B cell (primary cell): ENCODE results near the gene NCLN. TPM values are rescaled to one million over a fixed set of nuclear protein-coding genes. Genes with fewer than 3 reads are reported as not detected.

Experiments used
- ATAC-seq: fragments of 200-7000 bp; cut with Tn5 transposase; one replicate; pipeline ENCODE4 v1.10.0; 2021; ENCODE audit warnings: low read depth, mild to moderate bottlenecking, moderate number of reproducible peaks, moderate library complexity
- CTCF ChIA-PET: fragments of 350-600 bp; sonication (Branson Sonifier 250); formaldehyde crosslinking; loops from one replicate; lab custom pipeline; 2021; ENCODE audit warnings: antibody characterized with exemption, inconsistent platforms; lab: Charles Lee
- POLR2A ChIA-PET: fragments of 350-600 bp; sonication (Branson Sonifier 250); formaldehyde crosslinking; loops from one replicate; lab custom pipeline; 2021; ENCODE audit warnings: antibody characterized with exemption; lab: Charles Lee
- DNase-seq: peaks from one replicate; pipeline ENCODE4 v3.0.0; 2013
- H2AFZ ChIP-seq: 2 replicates; pipeline ENCODE4 v1.6.1; 2012; ENCODE audit warnings: mild to moderate bottlenecking, low read depth, low read length; ENCODE audit not compliant: insufficient read depth, poor library complexity, severe bottlenecking
- H3K27ac ChIP-seq, 2 donors: 1 replicate in 1 of 2; 2 replicates in 1 of 2; pipeline ENCODE4 v1.5.1; 2012 to 2013; ENCODE audit warnings: low read length in 2 of 2, mild to moderate bottlenecking in 2 of 2, moderate library complexity in 1 of 2
- H3K27me3 ChIP-seq, 4 experiments: fragments of 200-600 bp in 1 of 4; sonication (generic) in 1 of 4; replicated peaks in 1 of 4; 1 replicate in 2 of 4; 2 replicates in 2 of 4; pipeline versions ENCODE4 v1.6.1 to v1.7.0; 2013 to 2016; ENCODE audit warnings: low read length in 3 of 4, mild to moderate bottlenecking in 2 of 4, mixed read lengths in 1 of 4, moderate library complexity in 1 of 4; ENCODE audit not compliant: insufficient read depth in 4 of 4, control insufficient read depth in 3 of 4; ENCODE audit errors: control extremely low read depth in 1 of 4
- H3K36me3 ChIP-seq, 2 experiments: replicated peaks in 1 of 2; 1 replicate in 1 of 2; 2 replicates in 1 of 2; pipeline versions ENCODE4 v1.6.1 to v1.7.1; 2013; ENCODE audit warnings: low read length in 1 of 2; ENCODE audit not compliant: insufficient read depth in 2 of 2, control insufficient read depth in 1 of 2; ENCODE audit errors: control extremely low read depth in 1 of 2, extremely low read depth in 1 of 2
- H3K4me1 ChIP-seq, 2 donors: fragments of 200-600 bp in 1 of 2; sonication (generic) in 1 of 2; 1 replicate in 1 of 2; 2 replicates in 1 of 2; pipeline versions ENCODE4 v1.5.1 to v1.6.1; 2013 to 2017; ENCODE audit warnings: low read length in 2 of 2; ENCODE audit not compliant: control insufficient read depth in 2 of 2, insufficient read depth in 2 of 2
- H3K4me2 ChIP-seq: replicated peaks from 2 replicates; pipeline ENCODE3; 2012; ENCODE audit warnings: mild to moderate bottlenecking, low read depth, low read length; ENCODE audit not compliant: poor library complexity, severe bottlenecking
- H3K4me3 ChIP-seq, 5 experiments: fragments of 200-600 bp in 1 of 5; sonication (generic) in 1 of 5; 1 replicate in 3 of 5; 2 replicates in 2 of 5; pipeline versions ENCODE4 v1.5.1 to v1.7.0; 2011 to 2016; ENCODE audit warnings: low read length in 4 of 5, mild to moderate bottlenecking in 4 of 5, low read depth in 2 of 5, control low read depth in 1 of 5, moderate library complexity in 1 of 5; ENCODE audit not compliant: insufficient read depth in 1 of 5; ENCODE audit errors: control extremely low read depth in 1 of 5, extremely low read depth in 1 of 5
- H3K79me2 ChIP-seq: fragments of 200-600 bp; sonication (generic); one replicate; pipeline ENCODE4 v1.6.0; 2016; ENCODE audit warnings: low read length; ENCODE audit not compliant: control insufficient read depth, insufficient read depth
- H3K9ac ChIP-seq: fragments of 200-600 bp; sonication (generic); 2 replicates; pipeline ENCODE4 v1.6.1; 2017; ENCODE audit warnings: mild to moderate bottlenecking, low read length, moderate library complexity
- H3K9me3 ChIP-seq, 3 donors: one replicate each; pipeline versions ENCODE4 v1.6.1 to v1.7.1; 2013; ENCODE audit warnings: low read length in 2 of 3; ENCODE audit not compliant: control insufficient read depth in 2 of 3, insufficient read depth in 1 of 3; ENCODE audit errors: control extremely low read depth in 1 of 3
- H4K20me1 ChIP-seq: 2 replicates; pipeline ENCODE4 v1.6.0; 2012; ENCODE audit warnings: mild to moderate bottlenecking, low read length; ENCODE audit not compliant: insufficient read depth, control insufficient read depth, poor library complexity, severe bottlenecking
- H3K27ac Mint-ChIP-seq: one replicate; pipeline ENCODE4 v1.8.0; 2021; ENCODE audit warnings: mixed read lengths
- H3K27me3 Mint-ChIP-seq: one replicate; pipeline ENCODE4 v1.8.0; 2021; ENCODE audit warnings: mixed read lengths
- H3K4me1 Mint-ChIP-seq: one replicate; pipeline ENCODE4 v1.8.0; 2021; ENCODE audit warnings: mixed read lengths
- H3K4me3 Mint-ChIP-seq: one replicate; pipeline ENCODE4 v1.8.0; 2021; ENCODE audit warnings: mixed read lengths
- H3K9me3 Mint-ChIP-seq: one replicate; pipeline ENCODE4 v1.8.0; 2022; ENCODE audit warnings: mixed read lengths; ENCODE audit not compliant: insufficient read depth
- EZH2 ChIP-seq: IDR thresholded peaks from 2 replicates; pipeline ENCODE4 v1.6.1; 2012; ENCODE audit warnings: borderline replicate concordance, low read depth, mild to moderate bottlenecking, moderate library complexity, low read length; ENCODE audit not compliant: insufficient read depth, poor library complexity, severe bottlenecking
- WGBS: methylation state at CpG from one replicate; pipeline ENCODE4 v1.1.5; 2013; ENCODE audit warnings: missing lambda C conversion rate; ENCODE audit not compliant: insufficient coverage; 5-methylcytosine and 5-hydroxymethylcytosine counted together
- intact Hi-C: fragments of 100-400 bp; cut with micrococcal nuclease; formaldehyde crosslinking; loops from one replicate; pipeline ENCODE4 v1.10.0; 2022
- polyA plus RNA-seq: library from polyadenylated mRNA; depleted of rRNA; stranded (reverse); fragments of >200 nt; gene quantifications from 2 replicates; pipeline ENCODE4 v1.2.3, GENCODE V29; 2012
- total RNA-seq, 2 donors: library from RNA; stranded (reverse); fragments of 120-200 nt in 1 of 2; gene quantifications; 1 replicate in 1 of 2; 2 replicates in 1 of 2; pipeline versions ENCODE4 v1.2.3 to v1.2.4, GENCODE V29; 2013 to 2022
- TF ChIP-seq, protein P1 (sequence below): fragments of 200-600 bp; IDR thresholded peaks from one replicate; pipeline ENCODE4 v1.8.0; 2022; ENCODE audit warnings: antibody characterized with exemption, mild to moderate bottlenecking

The NCLN gene
- total and polyA plus RNA-seq, 2 donors (not counting 1 experiment from before 2014, with no cell fraction given): 55.0 to 82.0 TPM

DNA sequence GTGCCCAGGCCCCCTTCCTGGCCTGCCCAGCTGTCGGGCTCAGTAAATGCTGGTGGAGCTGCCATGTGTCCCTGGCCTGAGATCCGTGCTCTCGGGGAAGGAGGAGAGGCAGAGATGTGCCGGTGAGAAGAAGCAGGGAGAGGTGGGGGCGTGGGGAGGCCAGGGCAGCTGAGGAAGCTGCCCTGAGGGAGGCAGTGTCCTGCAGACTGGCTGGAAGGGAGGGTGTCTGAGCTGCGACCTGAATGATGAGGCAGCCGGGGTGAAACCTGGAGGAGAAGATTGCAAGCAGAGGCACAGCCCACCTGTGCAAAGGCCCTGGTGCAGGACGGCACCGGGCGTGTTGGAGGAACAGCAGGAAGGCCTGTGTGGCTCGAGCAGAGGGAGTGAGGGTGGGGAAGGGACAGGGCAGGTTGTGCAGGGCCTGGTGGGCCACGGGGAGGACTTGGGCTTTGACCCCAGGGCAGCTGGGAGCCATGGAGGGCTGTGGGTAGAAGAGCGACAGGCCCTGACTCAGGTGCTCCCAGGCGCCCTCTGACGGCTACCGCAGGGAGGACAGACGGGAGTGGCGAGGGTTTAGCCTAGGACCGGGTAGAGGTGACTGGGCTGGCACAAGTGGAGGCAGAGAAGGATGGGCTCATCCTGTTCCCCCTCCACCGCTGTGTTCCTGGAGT is 24.8 kb downstream of the NCLN start:
- intact Hi-C loops: loop anchor here (1.0 kb wide), 1 partner anchor 31 kb away; no protein-coding TSS in a partner anchor
- Histone ChIP-seq H4K20me1 (peaks cover 6% of the 10 kb centered on the region), H3K36me3 (peaks cover 0 to 17% of the 10 kb centered on the region in 2 experiments), H3K4me1 (no peaks in the 10 kb centered on the region), H3K4me2 (no peak overlapping the region), H3K9ac (no peak overlapping the region), H2AFZ (no peak overlapping the region), H3K79me2 (no peaks in the 10 kb centered on the region), H3K27me3 (no peaks in the 10 kb centered on the region), H3K9me3 (no peaks in the 10 kb centered on the region), H3K4me3 (no peak overlapping the region), H3K27ac (no peak overlapping the region)
- H3K4me1 Mint-ChIP-seq: peaks cover 4% of the 10 kb centered on the region
- peak overlapping the region; percentile 59 for H3K27ac Mint-ChIP-seq
- WGBS: 44% methylated on average over 17 of the region's 20 CpGs
- TF ChIP-seq EZH2: no peak
- TF ChIP-seq, protein P1, sequence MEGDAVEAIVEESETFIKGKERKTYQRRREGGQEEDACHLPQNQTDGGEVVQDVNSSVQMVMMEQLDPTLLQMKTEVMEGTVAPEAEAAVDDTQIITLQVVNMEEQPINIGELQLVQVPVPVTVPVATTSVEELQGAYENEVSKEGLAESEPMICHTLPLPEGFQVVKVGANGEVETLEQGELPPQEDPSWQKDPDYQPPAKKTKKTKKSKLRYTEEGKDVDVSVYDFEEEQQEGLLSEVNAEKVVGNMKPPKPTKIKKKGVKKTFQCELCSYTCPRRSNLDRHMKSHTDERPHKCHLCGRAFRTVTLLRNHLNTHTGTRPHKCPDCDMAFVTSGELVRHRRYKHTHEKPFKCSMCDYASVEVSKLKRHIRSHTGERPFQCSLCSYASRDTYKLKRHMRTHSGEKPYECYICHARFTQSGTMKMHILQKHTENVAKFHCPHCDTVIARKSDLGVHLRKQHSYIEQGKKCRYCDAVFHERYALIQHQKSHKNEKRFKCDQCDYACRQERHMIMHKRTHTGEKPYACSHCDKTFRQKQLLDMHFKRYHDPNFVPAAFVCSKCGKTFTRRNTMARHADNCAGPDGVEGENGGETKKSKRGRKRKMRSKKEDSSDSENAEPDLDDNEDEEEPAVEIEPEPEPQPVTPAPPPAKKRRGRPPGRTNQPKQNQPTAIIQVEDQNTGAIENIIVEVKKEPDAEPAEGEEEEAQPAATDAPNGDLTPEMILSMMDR: peak; percentile 75
- no peaks in the 10 kb centered on the region for H3K9me3 Mint-ChIP-seq
- H3K27me3 Mint-ChIP-seq: no peaks in the 10 kb centered on the region
- ChIA-PET CTCF (interaction anchor here (1.4 to 1.9 kb wide), 4 partner anchors 25 to 323 kb away, joined by 4 to 11 read pairs (median 4); partner anchors contain the start of gene NCLN), POLR2A (interaction anchor here (0.5 kb wide), 1 partner anchor 9 kb away, joined by 4 read pairs; no protein-coding TSS in a partner anchor)
- DNase-seq (peak; percentile 72), ATAC-seq (peak; percentile 91)
- H3K4me3 Mint-ChIP-seq: no peak overlapping the region

GRCh38 chr19:3211191-3211590 is 25.5 kb downstream of the NCLN start:
- H3K27me3 Mint-ChIP-seq: no peaks in the 10 kb centered on the region
- H3K79me2 ChIP-seq: no peaks in the 10 kb centered on the region
- peaks cover 0 to 16% of the 10 kb centered on the region in 2 experiments for H3K36me3 ChIP-seq
- ATAC-seq (no peak), DNase-seq (no peak)
- peaks cover 6% of the 10 kb centered on the region for H4K20me1 ChIP-seq
- CTCF ChIA-PET: interaction anchor here (0.7 to 1.9 kb wide), 4 partner anchors 11 to 324 kb away, joined by 3 to 11 read pairs (median 4); no protein-coding TSS in a partner anchor
- H3K4me1 ChIP-seq: no peaks in the 10 kb centered on the region
- H3K9me3 Mint-ChIP-seq: no peaks in the 10 kb centered on the region
- no peak overlapping the region for H3K4me3 ChIP-seq
- H3K27me3 ChIP-seq: no peaks in the 10 kb centered on the region
- no peak overlapping the region for H2AFZ ChIP-seq
- intact Hi-C loops: no loop called here
- H3K4me3 Mint-ChIP-seq: no peak overlapping the region
- no peak overlapping the region for H3K27ac Mint-ChIP-seq
- H3K4me1 Mint-ChIP-seq: peaks cover 4% of the 10 kb centered on the region
- TF ChIP-seq EZH2: no peak
- TF ChIP-seq, protein P1: no peak
- H3K4me2 ChIP-seq: no peak overlapping the region
- H3K27ac ChIP-seq: no peak overlapping the region
- POLR2A ChIA-PET: no interaction called here
- WGBS: 91% methylated on average over 7 of the region's 12 CpGs
- no peaks in the 10 kb centered on the region for H3K9me3 ChIP-seq
- H3K9ac ChIP-seq: no peak overlapping the region
